Measurements from ENCODE around the gene EVX2.

Gene EVX2

GRCh38 chr2:176122052-176122682, 38.4 kb upstream of the EVX2 start:
- no peak for DNase-seq (ENCODE audit: low spot score)

GRCh38 chr2:176121190-176122051, 37.7 kb upstream of the EVX2 start:
- no peak for DNase-seq (ENCODE audit: low spot score)

- no peak for DNase-seq (ENCODE audit: low spot score)
These were observed 36.8 kb upstream of the EVX2 start for GRCh38 chr2:176120364-176121189.

GRCh38 chr2:176118601-176119339, 35.0 kb upstream of the EVX2 start:
- DNase-seq (ENCODE audit: low spot score) = peak; percentile 77

- DNase-seq (ENCODE audit: low spot score) = no peak
These were observed 34.1 kb upstream of the EVX2 start for GRCh38 chr2:176117823-176118371.

GRCh38 chr2:176117162-176117822, 33.5 kb upstream of the EVX2 start:
- no peak for DNase-seq (ENCODE audit: low spot score)

- no peak for DNase-seq (ENCODE audit: low spot score)
These were observed 32.4 kb upstream of the EVX2 start, which contains the start of gene HOXD10 for GRCh38 chr2:176115883-176116813. Gene HOXD10, plus strand, starts transcription at chr2:176116778. Its CDS starts 56 bp downstream, at chr2:176116834.

GRCh38 chr2:176114930-176115625, 31.3 kb upstream of the EVX2 start:
- DNase-seq (ENCODE audit: low spot score) = no peak

GRCh38 chr2:176114120-176114929, 30.6 kb upstream of the EVX2 start:
- no peak for DNase-seq (ENCODE audit: low spot score)

- DNase-seq (ENCODE audit: low spot score) = no peak
These were observed 28.9 kb upstream of the EVX2 start for GRCh38 chr2:176112375-176113302.

- no peak for DNase-seq (ENCODE audit: low spot score)
These were observed 28.1 kb upstream of the EVX2 start for GRCh38 chr2:176111846-176112374.

- peak; percentile 52 for DNase-seq (ENCODE audit: low spot score)
These were observed 27.5 kb upstream of the EVX2 start for GRCh38 chr2:176111309-176111663.

GRCh38 chr2:176110415-176111308, 26.9 kb upstream of the EVX2 start:
- DNase-seq (ENCODE audit: low spot score) = no peak

- no peak for DNase-seq (ENCODE audit: low spot score)
These were observed 26.2 kb upstream of the EVX2 start for GRCh38 chr2:176109946-176110345.

- DNase-seq (ENCODE audit: low spot score) = no peak
These were observed 25.6 kb upstream of the EVX2 start for GRCh38 chr2:176109192-176109901.

All from RKO (cell line).